ENCODE measurements around the gene WNT2B.
A peak's percentile ranks its signal among the peaks of the same experiment; 100 is the strongest.

The WNT2B gene

GRCh38 chr1:112522621-112523020, 13.9 kb downstream of the WNT2B start:
- H3K27ac ChIP-seq (ENCODE audit: insufficient read depth, low read depth, low read length, poor library complexity, severe bottlenecking): no peak overlapping the region
- WGBS, 2 experiments: 69 to 77% methylated on average over 1 of the region's 1 CpG

GRCh38 chr1:112524251-112524650, 15.5 kb downstream of the WNT2B start:
- Histone ChIP-seq H3K27ac (ENCODE audit: insufficient read depth, low read depth, low read length, poor library complexity, severe bottlenecking) (no peak overlapping the region), H3K4me1 (ENCODE audit: control insufficient read depth, insufficient read depth, low read length) (peaks cover 32% of the 10 kb centered on the region)
- WGBS, 2 experiments: 20 to 27% methylated on average over 8 of the region's 8 CpGs

More at GRCh38 chr1:112522621-112523020, 13.9 kb downstream of the WNT2B start:
- no peaks in the 10 kb centered on the region for H3K9me3 ChIP-seq (ENCODE audit: control insufficient read depth, low read length)
- H3K36me3 ChIP-seq (ENCODE audit: control insufficient read depth, insufficient read depth, low read length): no peaks in the 10 kb centered on the region
- H3K4me3 ChIP-seq (ENCODE audit: insufficient read depth, low read depth, low read length): no peak overlapping the region
- H3K4me1 ChIP-seq (ENCODE audit: control insufficient read depth, insufficient read depth, low read length): peaks cover 24% of the 10 kb centered on the region
- no peaks in the 10 kb centered on the region for H3K27me3 ChIP-seq (ENCODE audit: control insufficient read depth, insufficient read depth, low read length, poor library complexity, severe bottlenecking)

GRCh38 chr1:112524986-112525385, 16.2 kb downstream of the WNT2B start:
- H3K27me3 ChIP-seq (ENCODE audit: control insufficient read depth, insufficient read depth, low read length, poor library complexity, severe bottlenecking): no peaks in the 10 kb centered on the region
- WGBS, 2 experiments: 93 to 97% methylated on average over 1 of the region's 1 CpG
- no peaks in the 10 kb centered on the region for H3K36me3 ChIP-seq (ENCODE audit: control insufficient read depth, insufficient read depth, low read length)
- H3K4me1 ChIP-seq (ENCODE audit: control insufficient read depth, insufficient read depth, low read length): peaks cover 32% of the 10 kb centered on the region
- H3K9me3 ChIP-seq (ENCODE audit: control insufficient read depth, low read length): no peaks in the 10 kb centered on the region
- no peak overlapping the region for H3K27ac ChIP-seq (ENCODE audit: insufficient read depth, low read depth, low read length, poor library complexity, severe bottlenecking)
- H3K4me3 ChIP-seq (ENCODE audit: insufficient read depth, low read depth, low read length): no peak overlapping the region

More at GRCh38 chr1:112524251-112524650, 15.5 kb downstream of the WNT2B start:
- Histone ChIP-seq H3K9me3 (ENCODE audit: control insufficient read depth, low read length) (no peaks in the 10 kb centered on the region), H3K36me3 (ENCODE audit: control insufficient read depth, insufficient read depth, low read length) (no peaks in the 10 kb centered on the region), H3K27me3 (ENCODE audit: control insufficient read depth, insufficient read depth, low read length, poor library complexity, severe bottlenecking) (no peaks in the 10 kb centered on the region), H3K4me3 (ENCODE audit: insufficient read depth, low read depth, low read length) (no peak overlapping the region)

GRCh38 chr1:112527266-112528010, 18.7 kb downstream of the WNT2B start:
- Histone ChIP-seq H3K27ac (ENCODE audit: insufficient read depth, low read depth, low read length, poor library complexity, severe bottlenecking) (no peak overlapping the region), H3K36me3 (ENCODE audit: control insufficient read depth, insufficient read depth, low read length) (no peaks in the 10 kb centered on the region), H3K4me1 (ENCODE audit: control insufficient read depth, insufficient read depth, low read length) (peaks cover 32% of the 10 kb centered on the region), H3K4me3 (ENCODE audit: insufficient read depth, low read depth, low read length) (no peak overlapping the region), H3K9me3 (ENCODE audit: control insufficient read depth, low read length) (no peaks in the 10 kb centered on the region), H3K27me3 (ENCODE audit: control insufficient read depth, insufficient read depth, low read length, poor library complexity, severe bottlenecking) (no peaks in the 10 kb centered on the region)
- WGBS, 2 experiments: 46 to 62% methylated on average over 3 to 4 of the region's 4 CpGs

GRCh38 chr1:112528076-112528475, 19.3 kb downstream of the WNT2B start:
- Histone ChIP-seq H3K4me1 (ENCODE audit: control insufficient read depth, insufficient read depth, low read length) (peaks cover 32% of the 10 kb centered on the region), H3K4me3 (ENCODE audit: insufficient read depth, low read depth, low read length) (no peak overlapping the region)

GRCh38 chr1:112529301-112529700, 20.5 kb downstream of the WNT2B start:
- Histone ChIP-seq H3K27ac (ENCODE audit: insufficient read depth, low read depth, low read length, poor library complexity, severe bottlenecking) (no peak overlapping the region), H3K4me3 (ENCODE audit: insufficient read depth, low read depth, low read length) (no peak overlapping the region), H3K4me1 (ENCODE audit: control insufficient read depth, insufficient read depth, low read length) (peaks cover 26% of the 10 kb centered on the region), H3K36me3 (ENCODE audit: control insufficient read depth, insufficient read depth, low read length) (no peaks in the 10 kb centered on the region), H3K9me3 (ENCODE audit: control insufficient read depth, low read length) (no peaks in the 10 kb centered on the region), H3K27me3 (ENCODE audit: control insufficient read depth, insufficient read depth, low read length, poor library complexity, severe bottlenecking) (no peaks in the 10 kb centered on the region)

More at GRCh38 chr1:112528076-112528475, 19.3 kb downstream of the WNT2B start:
- Histone ChIP-seq H3K36me3 (ENCODE audit: control insufficient read depth, insufficient read depth, low read length) (no peaks in the 10 kb centered on the region), H3K27me3 (ENCODE audit: control insufficient read depth, insufficient read depth, low read length, poor library complexity, severe bottlenecking) (no peaks in the 10 kb centered on the region), H3K27ac (ENCODE audit: insufficient read depth, low read depth, low read length, poor library complexity, severe bottlenecking) (no peak overlapping the region), H3K9me3 (ENCODE audit: control insufficient read depth, low read length) (no peaks in the 10 kb centered on the region)

- Histone ChIP-seq H3K36me3 (ENCODE audit: control insufficient read depth, insufficient read depth, low read length) (no peaks in the 10 kb centered on the region), H3K4me3 (ENCODE audit: insufficient read depth, low read depth, low read length) (no peak overlapping the region), H3K9me3 (ENCODE audit: control insufficient read depth, low read length) (no peaks in the 10 kb centered on the region), H3K27me3 (ENCODE audit: control insufficient read depth, insufficient read depth, low read length, poor library complexity, severe bottlenecking) (no peaks in the 10 kb centered on the region), H3K4me1 (ENCODE audit: control insufficient read depth, insufficient read depth, low read length) (peaks cover 14% of the 10 kb centered on the region), H3K27ac (ENCODE audit: insufficient read depth, low read depth, low read length, poor library complexity, severe bottlenecking) (no peak overlapping the region)
Measured at GRCh38 chr1:112530832-112531231, 22.1 kb downstream of the WNT2B start.

DNA sequence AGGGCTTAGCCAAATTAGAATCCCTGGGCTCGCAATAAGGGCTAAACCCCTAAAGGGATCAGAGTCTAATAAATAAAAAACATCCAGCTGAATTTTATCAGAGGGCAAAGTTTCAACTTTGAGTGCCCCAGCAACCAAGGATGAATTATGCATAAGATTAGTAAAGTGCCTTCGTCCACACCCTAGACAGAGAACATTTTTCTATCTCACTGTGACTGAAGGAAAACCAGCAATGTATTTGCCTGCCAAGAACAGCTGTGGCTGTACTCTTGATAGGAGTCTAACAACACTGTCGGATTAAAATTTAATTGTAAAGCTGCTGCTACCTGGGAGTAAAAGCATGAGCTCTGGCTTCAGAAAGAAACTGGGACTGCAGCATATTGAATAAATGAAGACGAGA, 23.3 kb downstream of the WNT2B start:
- Histone ChIP-seq H3K4me3 (ENCODE audit: insufficient read depth, low read depth, low read length) (no peak overlapping the region), H3K9me3 (ENCODE audit: control insufficient read depth, low read length) (no peaks in the 10 kb centered on the region), H3K4me1 (ENCODE audit: control insufficient read depth, insufficient read depth, low read length) (peaks cover 13% of the 10 kb centered on the region), H3K27me3 (ENCODE audit: control insufficient read depth, insufficient read depth, low read length, poor library complexity, severe bottlenecking) (no peaks in the 10 kb centered on the region), H3K27ac (ENCODE audit: insufficient read depth, low read depth, low read length, poor library complexity, severe bottlenecking) (no peak overlapping the region), H3K36me3 (ENCODE audit: control insufficient read depth, insufficient read depth, low read length) (no peaks in the 10 kb centered on the region)
- 92 to 95% methylated on average over 4 of the region's 4 CpGs for WGBS, 2 experiments

- Histone ChIP-seq H3K27me3 (ENCODE audit: control insufficient read depth, insufficient read depth, low read length, poor library complexity, severe bottlenecking) (no peaks in the 10 kb centered on the region), H3K4me1 (ENCODE audit: control insufficient read depth, insufficient read depth, low read length) (peaks cover 5% of the 10 kb centered on the region), H3K4me3 (ENCODE audit: insufficient read depth, low read depth, low read length) (no peak overlapping the region), H3K27ac (ENCODE audit: insufficient read depth, low read depth, low read length, poor library complexity, severe bottlenecking) (no peak overlapping the region), H3K9me3 (ENCODE audit: control insufficient read depth, low read length) (no peaks in the 10 kb centered on the region), H3K36me3 (ENCODE audit: control insufficient read depth, insufficient read depth, low read length) (no peaks in the 10 kb centered on the region)
- WGBS, 2 experiments: 93% methylated on average over 6 of the region's 6 CpGs
Measured at GRCh38 chr1:112533029-112533428, 24.3 kb downstream of the WNT2B start.

GRCh38 chr1:112536561-112536960, 27.8 kb downstream of the WNT2B start:
- no peaks in the 10 kb centered on the region for H3K9me3 ChIP-seq (ENCODE audit: control insufficient read depth, low read length)
- peaks cover 4% of the 10 kb centered on the region for H3K36me3 ChIP-seq (ENCODE audit: control insufficient read depth, insufficient read depth, low read length)
- no peaks in the 10 kb centered on the region for H3K4me1 ChIP-seq (ENCODE audit: control insufficient read depth, insufficient read depth, low read length)
- 91 to 96% methylated on average over 2 of the region's 2 CpGs for WGBS, 2 experiments
- H3K27ac ChIP-seq (ENCODE audit: insufficient read depth, low read depth, low read length, poor library complexity, severe bottlenecking): no peak overlapping the region
- no peaks in the 10 kb centered on the region for H3K27me3 ChIP-seq (ENCODE audit: control insufficient read depth, insufficient read depth, low read length, poor library complexity, severe bottlenecking)
- H3K4me3 ChIP-seq (ENCODE audit: insufficient read depth, low read depth, low read length): no peak overlapping the region

GRCh38 chr1:112537456-112537855, 28.7 kb downstream of the WNT2B start:
- Histone ChIP-seq H3K9me3 (ENCODE audit: control insufficient read depth, low read length) (no peaks in the 10 kb centered on the region), H3K27ac (ENCODE audit: insufficient read depth, low read depth, low read length, poor library complexity, severe bottlenecking) (peak overlapping the region; percentile 16), H3K4me3 (ENCODE audit: insufficient read depth, low read depth, low read length) (no peak overlapping the region), H3K4me1 (ENCODE audit: control insufficient read depth, insufficient read depth, low read length) (no peaks in the 10 kb centered on the region), H3K27me3 (ENCODE audit: control insufficient read depth, insufficient read depth, low read length, poor library complexity, severe bottlenecking) (no peaks in the 10 kb centered on the region), H3K36me3 (ENCODE audit: control insufficient read depth, insufficient read depth, low read length) (peaks cover 4% of the 10 kb centered on the region)

Measured in ectodermal cell (in vitro differentiated cells).